ENCODE results near the gene IGF2BP2. TPM values are rescaled to one million over a fixed set of nuclear protein-coding genes. Genes with fewer than 3 reads are reported as not detected.

The IGF2BP2 gene
- total and polyA plus RNA-seq, 2 of the 8 experiments (the other 6 are each of a cell fraction or from before 2014, with no cell fraction given): 7.4 to 121 TPM

- TF ChIP-seq CTCF (IDR thresholded peaks at IDR 0.05; ENCODE audit: control extremely low read depth in 1 of 3, insufficient read depth in 1 of 3, low read depth in 1 of 3, low read length in 3 of 3): no peak
Measured at GRCh38 chr3:185594073-185594472, 230.8 kb downstream of the IGF2BP2 start (continued).

Small RNAs within 50 kb of the gene (microRNA-seq; reads per million reads assigned to microRNA genes)
- gene MIR548AQ (ENCODE audit: borderline microRNAs expressed in 2 of 2, borderline number of aligned reads in 2 of 2, borderline replicate concordance in 1 of 2): 0 reads per million in 2 experiments

Small RNAs within 50 kb of the gene (small RNA-seq; reads per million reads assigned to genes)
- gene AC133473.1 (ENCODE audit: insufficient read depth) (not detected), gene MIR548AQ (ENCODE audit: insufficient read depth) (not detected)

Other genes with a start within 250 kb of the IGF2BP2 start
- 69.3 and 75.5 TPM in 2 replicates for gene SENP2, start 238.7 kb downstream of the IGF2BP2 start, total RNA-seq (2021; fragmentation: NEBNext Ultra II Directional; extraction: Animal tissue kit (Norgen Biotek cat#: 25700))
- gene SENP2, start 238.7 kb downstream of the IGF2BP2 start, polyA plus RNA-seq (2011; rRNA removed): 25.2 and 27.5 TPM in 2 replicates
- gene TRA2B, start 113.0 kb upstream of the IGF2BP2 start, total RNA-seq (2021; fragmentation: NEBNext Ultra II Directional; extraction: Animal tissue kit (Norgen Biotek cat#: 25700)): 267 and 274 TPM in 2 replicates
- gene TRA2B, start 113.0 kb upstream of the IGF2BP2 start, polyA plus RNA-seq (2011; rRNA removed): 206 and 251 TPM in 2 replicates

Measured in H1 (cell line).